ENCODE data around the gene TJP1. TPM values are rescaled to one million over a fixed set of nuclear protein-coding genes. Genes with fewer than 3 reads are reported as not detected.
"Not testable (repeated sequence)": the region's sequence is repeated elsewhere in the genome, so short reads cannot be mapped to it uniquely, and the experiment has no call there.

The TJP1 gene
- total RNA-seq, 1 donor, result 95.3 TPM

GRCh38 chr15:29699791-29700190 is 122.5 kb downstream of the TJP1 start:
- no peak for DNase-seq (ENCODE audit: low read depth)
- no peak overlapping the region for H3K4me3 ChIP-seq (ENCODE audit: low read depth, low read length)
- no peak for TF ChIP-seq CTCF (IDR thresholded peaks at IDR 0.05; ENCODE audit: insufficient read depth, low read length)

GRCh38 chr15:29698030-29698701 is 124.1 kb downstream of the TJP1 start:
- TF ChIP-seq CTCF (IDR thresholded peaks at IDR 0.05; ENCODE audit: insufficient read depth, low read length), result no peak
- peak; percentile 35 for DNase-seq (ENCODE audit: low read depth)
- no peak overlapping the region for H3K4me3 ChIP-seq (ENCODE audit: low read depth, low read length)

GRCh38 chr15:29696950-29697738 is 125.1 kb downstream of the TJP1 start:
- H3K4me3 ChIP-seq (ENCODE audit: low read depth, low read length), result no peak overlapping the region
- no peak for DNase-seq (ENCODE audit: low read depth)
- TF ChIP-seq CTCF (IDR thresholded peaks at IDR 0.05; ENCODE audit: insufficient read depth, low read length), result no peak

- not testable (repeated sequence) for DNase-seq (ENCODE audit: low read depth); H3K4me3 ChIP-seq (ENCODE audit: low read depth, low read length)
Measured at GRCh38 chr15:29696506-29696905, 125.8 kb downstream of the TJP1 start.

DNA sequence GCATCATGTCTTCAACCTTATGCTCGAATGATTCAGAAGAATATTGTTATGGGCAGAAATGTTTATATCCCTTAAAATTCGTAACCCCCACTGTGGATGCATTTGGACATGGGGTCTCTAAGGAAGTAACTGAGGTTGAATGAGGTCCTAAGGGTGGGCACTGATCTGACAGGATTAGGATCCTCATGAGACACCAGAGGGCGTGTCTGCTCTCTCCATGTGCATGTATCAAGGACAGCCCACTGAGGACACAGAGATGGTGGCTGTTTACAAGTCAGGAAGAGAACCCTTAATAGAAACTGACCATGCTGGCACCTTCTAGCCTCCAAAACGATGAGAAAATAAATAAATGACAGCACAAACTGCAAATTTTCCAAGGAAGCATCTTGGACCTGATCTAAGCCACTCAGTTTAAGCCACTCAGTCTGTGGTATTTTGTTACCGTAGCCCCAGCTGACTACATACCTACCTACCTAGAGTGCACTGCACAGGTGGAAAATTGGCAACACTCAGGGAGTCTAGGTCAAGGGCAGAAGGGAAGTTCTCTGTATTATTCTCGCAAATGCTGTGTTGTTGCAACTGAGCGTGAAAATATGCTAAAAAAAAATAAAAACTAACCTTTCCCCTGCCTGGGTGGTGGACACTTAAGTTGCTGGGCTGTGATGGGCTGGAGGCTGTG is 126.6 kb downstream of the TJP1 start:
- TF ChIP-seq CTCF (IDR thresholded peaks at IDR 0.05; ENCODE audit: insufficient read depth, low read length), result no peak
- no peak for DNase-seq (ENCODE audit: low read depth)

GRCh38 chr15:29693225-29693624 is 129.0 kb downstream of the TJP1 start:
- DNase-seq (ENCODE audit: low read depth), result no peak
- no peak for TF ChIP-seq CTCF (IDR thresholded peaks at IDR 0.05; ENCODE audit: insufficient read depth, low read length)

More for the DNA sequence above, 126.6 kb downstream of the TJP1 start:
- no peak overlapping the region for H3K4me3 ChIP-seq (ENCODE audit: low read depth, low read length)

GRCh38 chr15:29692527-29692926 is 129.7 kb downstream of the TJP1 start:
- DNase-seq (ENCODE audit: low read depth), result no peak
- no peak for TF ChIP-seq CTCF (IDR thresholded peaks at IDR 0.05; ENCODE audit: insufficient read depth, low read length)
- no peak overlapping the region for H3K4me3 ChIP-seq (ENCODE audit: low read depth, low read length)

More at GRCh38 chr15:29693225-29693624, 129.0 kb downstream of the TJP1 start:
- H3K4me3 ChIP-seq (ENCODE audit: low read depth, low read length), result no peak overlapping the region

Measured in fibroblast of the aortic adventitia (primary cell).